Fibroblast of upper back skin (primary cell): ENCODE measurements around the gene UNC5A.

Experiments
- DNase-seq: peaks from one replicate; pipeline ENCODE4 v3.0.0-alpha.2; 2013

UNC5A gene

DNA sequence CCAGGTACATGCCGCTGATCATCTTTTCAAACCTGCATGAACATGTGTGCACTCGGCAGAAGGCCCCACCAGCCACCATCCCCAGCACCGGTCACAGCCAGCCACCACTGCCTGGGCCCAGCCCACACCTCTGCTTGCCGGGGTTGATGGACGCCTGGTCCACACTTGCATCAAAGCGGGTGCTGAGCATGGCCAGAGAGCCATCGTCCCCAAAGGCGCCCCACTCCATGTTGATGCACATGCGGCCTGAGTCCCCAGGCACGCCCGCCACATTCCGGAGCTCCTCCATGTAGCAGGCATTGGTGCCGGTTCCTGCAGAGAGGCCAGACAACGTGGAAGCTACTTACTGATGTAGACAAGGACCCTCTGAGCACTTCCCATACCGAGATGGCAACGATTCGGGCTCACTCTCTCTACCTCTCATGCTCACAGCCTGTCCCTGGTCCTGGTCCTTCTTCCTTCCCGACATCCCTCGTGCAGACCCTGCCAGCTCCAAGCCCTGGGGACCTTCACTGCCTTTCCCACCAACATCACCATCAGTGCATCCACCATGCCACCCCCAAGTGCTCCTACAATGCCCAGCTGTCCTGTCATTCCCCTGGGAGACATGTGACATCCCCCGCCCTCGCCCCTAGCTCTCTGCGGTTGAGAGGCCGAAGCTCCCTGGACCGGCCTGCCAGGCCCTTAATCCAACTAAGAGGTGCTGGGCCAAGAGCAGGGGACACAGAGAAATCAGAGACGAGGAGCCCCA lies 71.6 kb downstream of the UNC5A start:
- no peak for DNase-seq

- DNase-seq: no peak
Observed at GRCh38 chr5:176882567-176882903, 72.2 kb downstream of the UNC5A start.

DNA sequence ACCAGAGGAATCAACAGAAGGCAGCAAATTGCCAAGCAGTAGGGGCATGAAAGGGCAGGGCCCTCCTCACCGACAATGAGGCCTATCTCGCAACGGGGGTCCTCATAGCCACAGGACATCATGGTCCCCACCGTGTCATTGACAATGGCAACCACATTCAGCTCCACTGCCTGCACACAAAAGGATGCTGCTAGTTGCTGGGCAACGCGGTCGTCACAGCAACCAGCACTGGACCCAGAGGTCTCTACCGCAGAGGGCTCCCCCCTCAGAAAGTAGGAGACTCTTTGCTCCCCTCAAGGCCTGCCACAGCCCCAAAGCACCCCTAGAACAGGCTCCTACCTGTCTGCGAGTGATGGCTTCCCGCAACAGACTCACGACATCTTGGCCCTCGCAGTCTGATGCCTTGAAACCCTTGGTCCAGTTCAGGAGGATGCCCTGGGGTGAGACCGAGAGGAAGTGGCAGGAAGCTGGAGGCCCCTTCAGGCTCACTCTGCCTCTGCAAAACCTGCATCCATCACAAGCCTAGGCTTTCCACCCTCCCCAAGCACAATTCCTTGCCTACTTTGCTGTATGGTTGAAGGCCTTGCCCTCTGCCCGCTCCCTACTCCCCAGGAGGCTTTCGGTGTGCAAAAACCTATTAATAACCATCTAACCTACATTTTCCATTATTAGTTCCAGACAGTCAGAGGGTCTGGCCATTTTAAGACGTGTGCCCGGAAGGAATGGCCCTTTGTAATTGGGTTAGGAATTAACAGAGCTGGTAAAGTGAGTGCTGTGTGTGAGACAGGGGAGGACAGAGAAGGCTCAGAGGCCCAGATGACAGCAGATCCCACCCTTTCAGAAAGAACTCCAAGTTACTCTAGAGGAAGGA lies 73.6 kb downstream of the UNC5A start:
- no peak for DNase-seq

DNA sequence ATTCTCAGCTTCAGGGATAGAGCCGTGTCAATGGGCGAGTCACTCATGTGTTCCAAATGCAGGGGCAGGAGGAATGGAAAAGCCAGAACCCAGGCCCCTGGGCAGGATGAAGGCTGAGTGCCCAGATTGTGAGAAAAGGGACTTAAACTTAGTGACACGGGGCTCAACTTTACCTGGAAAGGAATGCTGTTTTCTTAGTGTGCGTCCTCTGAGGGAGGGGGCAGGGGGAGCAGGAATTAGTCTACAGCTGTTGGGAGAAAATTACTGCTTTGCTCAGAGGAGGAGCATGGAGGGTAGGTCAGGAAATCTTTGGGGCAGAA lies 74.2 kb downstream of the UNC5A start:
- DNase-seq: no peak

- no peak for DNase-seq
Observed at GRCh38 chr5:176886336-176887251, 76.2 kb downstream of the UNC5A start.

- no peak for DNase-seq
Observed at GRCh38 chr5:176887252-176887849, 77.0 kb downstream of the UNC5A start.

GRCh38 chr5:176888016-176888864 lies 77.9 kb downstream of the UNC5A start:
- no peak for DNase-seq

- no peak for DNase-seq
Observed at GRCh38 chr5:176888865-176889165, 78.5 kb downstream of the UNC5A start.

- no peak for DNase-seq
Observed at GRCh38 chr5:176889321-176890280, 79.2 kb downstream of the UNC5A start.

- DNase-seq: no peak
Observed at GRCh38 chr5:176890455-176891330, 80.3 kb downstream of the UNC5A start.

GRCh38 chr5:176891331-176891958 lies 81.1 kb downstream of the UNC5A start:
- DNase-seq: no peak

DNA sequence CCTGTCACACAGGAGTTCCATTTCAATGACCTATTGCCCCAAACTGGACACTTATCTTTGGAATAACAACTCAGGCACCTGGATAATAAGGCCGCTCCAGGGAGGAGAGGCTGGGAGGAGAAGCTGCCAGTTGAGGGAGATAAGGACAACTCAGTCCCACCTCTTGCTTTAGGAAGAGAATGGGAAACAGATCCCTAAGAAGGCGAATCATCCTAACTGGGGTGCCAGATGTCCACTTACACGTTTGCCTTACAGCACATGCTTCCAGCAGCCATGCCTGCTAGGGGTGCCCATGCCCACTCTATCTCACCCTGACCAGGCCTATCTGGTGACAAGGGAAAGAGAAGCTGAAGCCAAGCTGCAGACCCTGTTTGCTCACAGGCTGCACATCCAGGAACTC lies 82.3 kb downstream of the UNC5A start:
- DNase-seq: no peak

- DNase-seq: no peak
Observed at GRCh38 chr5:176894298-176894697, 83.9 kb downstream of the UNC5A start.

DNA sequence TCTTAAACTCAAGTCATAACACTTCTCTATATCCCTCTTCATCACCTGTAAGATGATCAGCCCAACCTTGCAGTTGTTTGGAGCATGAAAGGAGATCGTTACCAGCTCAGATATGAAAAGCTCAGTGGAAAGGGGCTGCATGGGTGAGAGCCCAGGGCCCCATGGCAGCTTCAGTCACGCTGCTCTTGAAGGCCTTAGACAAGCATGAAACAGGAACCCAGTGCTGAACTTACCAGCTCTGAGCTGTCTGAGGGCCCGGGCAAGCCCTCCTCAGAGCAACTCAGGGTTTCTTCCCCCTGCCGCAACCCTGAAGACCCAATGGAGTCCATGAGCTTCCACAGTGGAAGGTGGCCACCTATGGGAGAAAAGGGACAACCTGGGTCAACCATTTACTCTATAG lies 85.5 kb downstream of the UNC5A start:
- no peak for DNase-seq

GRCh38 chr5:176897263-176897662 lies 86.9 kb downstream of the UNC5A start:
- DNase-seq: peak; percentile 3

- DNase-seq: no peak
Observed at GRCh38 chr5:176899296-176899891, 89.0 kb downstream of the UNC5A start, which contains the start of gene HK3. HK3 (minus strand) TSS chr5:176899346; CDS start chr5:176896159, 3,187 bp downstream.

DNA sequence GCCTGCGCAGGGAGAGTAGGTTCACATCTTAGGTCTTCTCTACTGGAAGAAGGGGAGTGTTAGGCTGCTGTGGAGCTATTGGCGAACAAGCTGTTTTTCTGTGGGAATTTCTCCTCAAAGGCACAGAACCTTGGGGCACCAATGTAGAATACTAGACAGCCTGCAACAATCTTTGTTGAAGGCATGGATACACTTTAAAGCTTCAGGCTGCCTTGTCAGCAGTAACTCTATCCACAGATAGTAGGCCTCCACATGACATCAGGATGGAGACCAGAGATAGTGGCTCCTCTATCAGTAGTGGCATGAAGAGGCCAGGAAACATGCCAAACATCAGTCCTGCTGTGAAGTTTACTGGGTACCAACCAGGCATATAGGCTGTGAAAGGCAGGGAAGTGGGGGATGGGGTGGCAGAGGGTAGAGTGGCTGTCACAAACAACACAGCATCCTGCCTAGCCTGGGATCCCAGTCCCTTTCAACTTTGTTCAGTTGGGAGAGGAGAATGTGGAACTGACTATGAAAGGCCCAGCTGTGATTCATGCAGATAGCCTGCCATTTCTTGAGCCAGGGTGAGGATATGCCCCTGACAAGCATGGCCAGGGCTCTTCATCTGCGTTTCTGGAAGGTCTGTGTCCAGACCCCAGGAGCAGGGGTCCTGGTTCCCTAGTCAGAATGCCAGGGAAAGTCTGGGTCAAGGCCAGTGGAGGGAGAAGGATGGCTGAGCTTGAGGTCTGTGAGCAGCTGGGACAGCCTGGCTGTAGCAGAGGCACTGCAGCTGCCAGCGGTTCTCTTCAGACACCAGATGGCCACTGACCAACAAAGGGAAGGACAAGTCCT lies 89.8 kb downstream of the UNC5A start:
- DNase-seq: no peak

- DNase-seq: no peak
Observed at GRCh38 chr5:176900780-176901204, 90.4 kb downstream of the UNC5A start.
